Vagina (tissue), 2 donors: ENCODE data around the gene MRC1. TPM values are rescaled to one million over a fixed set of nuclear protein-coding genes. Genes with fewer than 3 reads are reported as not detected.

Experiments
- DNase-seq, 2 donors: peaks; one replicate each; pipeline ENCODE4 v3.0.0-alpha.2; 2017; ENCODE audit errors: extremely low spot score in 2 of 2
- H3K27ac ChIP-seq: fragments of 200-600 bp; sonication (generic); one replicate; pipeline ENCODE4 v1.5.1; 2019
- H3K27me3 ChIP-seq: fragments of 200-600 bp; sonication (generic); one replicate; pipeline ENCODE4 v1.5.1; 2019
- H3K36me3 ChIP-seq, 2 donors: fragments of 200-600 bp; sonication (generic); one replicate each; pipeline ENCODE4 v1.5.1; 2017 to 2019
- H3K4me1 ChIP-seq: fragments of 200-600 bp; sonication (generic); one replicate; pipeline ENCODE4 v1.5.1; 2019
- H3K4me3 ChIP-seq, 2 donors: fragments of 200-600 bp; sonication (generic); 1 replicate in 1 of 2; 2 replicates in 1 of 2; pipeline ENCODE4 v1.5.1; 2016 to 2019
- H3K9me3 ChIP-seq: fragments of 200-600 bp; sonication (generic); one replicate; pipeline ENCODE4 v1.5.1; 2019
- CTCF ChIP-seq, 3 experiments: fragments of 450-650 bp in 2 of 3; fragments of 200-600 bp in 1 of 3; sonication (generic) in 1 of 3; IDR thresholded peaks; one replicate each; pipeline ENCODE4 v1.5.1; 2017 to 2019; ENCODE audit warnings: antibody characterized with exemption in 3 of 3, mild to moderate bottlenecking in 2 of 3, moderate library complexity in 2 of 3
- POLR2A ChIP-seq, 2 donors: fragments of 450-650 bp; IDR thresholded peaks; one replicate each; pipeline ENCODE4 v1.6.1; 2017; ENCODE audit warnings: antibody characterized with exemption in 2 of 2, mild to moderate bottlenecking in 2 of 2, moderate library complexity in 2 of 2
- POLR2AphosphoS5 ChIP-seq, 2 donors: sonication (generic); formaldehyde crosslinking; IDR thresholded peaks; one replicate each; pipeline ENCODE4 v1.9.0; 2017; ENCODE audit warnings: antibody characterized with exemption in 2 of 2, mild to moderate bottlenecking in 2 of 2, low read depth in 1 of 2; ENCODE audit not compliant: insufficient read depth in 1 of 2
- intact Hi-C: fragments of 100-400 bp; cut with DNase I; formaldehyde crosslinking; loops from one replicate; pipeline ENCODE4 v1.15.1; 2023
- total RNA-seq: library from RNA; depleted of rRNA; stranded (reverse); fragments of >200 nt; gene quantifications from one replicate; pipeline ENCODE4 v1.2.3, GENCODE V29; 2016

Gene MRC1
- total RNA-seq, 1 donor from 2014 or later: 18.9 TPM

GRCh38 chr10:17782921-17783665, 26.1 kb upstream of the MRC1 start:
- H3K27ac ChIP-seq: no peak overlapping the region
- no peak overlapping the region for H3K4me3 ChIP-seq
- no peaks in the 10 kb centered on the region for H3K4me1 ChIP-seq
- intact Hi-C loops: no loop called here
- no peak for DNase-seq
- H3K36me3 ChIP-seq: no peaks in the 10 kb centered on the region
- no peaks in the 10 kb centered on the region for H3K27me3 ChIP-seq
- H3K9me3 ChIP-seq: no peaks in the 10 kb centered on the region
- TF ChIP-seq POLR2AphosphoS5 (IDR thresholded peaks at IDR 0.05; ENCODE audit: insufficient read depth in 1 of 2, low read depth in 1 of 2): peak in 1 of 2 donors; percentile 47
- TF ChIP-seq CTCF (IDR thresholded peaks at IDR 0.05): no peak

GRCh38 chr10:17783751-17784150, 25.4 kb upstream of the MRC1 start:
- Histone ChIP-seq H3K27me3 (no peaks in the 10 kb centered on the region), H3K4me3 (no peak overlapping the region), H3K36me3 (no peaks in the 10 kb centered on the region), H3K27ac (no peak overlapping the region), H3K9me3 (no peaks in the 10 kb centered on the region), H3K4me1 (no peaks in the 10 kb centered on the region)
- TF ChIP-seq CTCF (IDR thresholded peaks at IDR 0.05) (no peak), POLR2A (IDR thresholded peaks at IDR 0.05) (no peak), POLR2AphosphoS5 (IDR thresholded peaks at IDR 0.05; ENCODE audit: insufficient read depth in 1 of 2, low read depth in 1 of 2) (no peak)
- no peak for DNase-seq
- intact Hi-C loops: no loop called here

- Histone ChIP-seq H3K9me3 (no peaks in the 10 kb centered on the region), H3K36me3 (no peaks in the 10 kb centered on the region), H3K27me3 (no peaks in the 10 kb centered on the region), H3K4me3 (no peak overlapping the region), H3K4me1 (no peaks in the 10 kb centered on the region), H3K27ac (no peak overlapping the region)
- intact Hi-C loops: no loop called here
- TF ChIP-seq CTCF (IDR thresholded peaks at IDR 0.05) (no peak), POLR2AphosphoS5 (IDR thresholded peaks at IDR 0.05; ENCODE audit: insufficient read depth in 1 of 2, low read depth in 1 of 2) (no peak), POLR2A (IDR thresholded peaks at IDR 0.05) (no peak)
- DNase-seq: no peak
These were observed 24.5 kb upstream of the MRC1 start for GRCh38 chr10:17784688-17785087.

- Histone ChIP-seq H3K27ac (no peak overlapping the region), H3K9me3 (no peaks in the 10 kb centered on the region), H3K4me3 (no peak overlapping the region), H3K36me3 (no peaks in the 10 kb centered on the region), H3K4me1 (no peaks in the 10 kb centered on the region), H3K27me3 (no peaks in the 10 kb centered on the region)
- no peak for TF ChIP-seq CTCF (IDR thresholded peaks at IDR 0.05)
- no peak for TF ChIP-seq POLR2A (IDR thresholded peaks at IDR 0.05)
- no peak for TF ChIP-seq POLR2AphosphoS5 (IDR thresholded peaks at IDR 0.05; ENCODE audit: insufficient read depth in 1 of 2, low read depth in 1 of 2)
- DNase-seq: no peak
- intact Hi-C loops: no loop called here
These were observed 23.7 kb upstream of the MRC1 start for GRCh38 chr10:17785276-17785930.
